Panc1 (cell line): ENCODE data around the gene NMRK2. TPM values are rescaled to one million over a fixed set of nuclear protein-coding genes. Genes with fewer than 3 reads are reported as not detected.

Source experiments
- ATAC-seq: fragments of 200-7000 bp; cut with Tn5 transposase; 2 replicates; pipeline ENCODE4 v1.9.1; 2020; ENCODE audit warnings: mild to moderate bottlenecking, moderate library complexity
- BruUV-seq: library from RNA; stranded (reverse); fragments of 400-500 nt; replicated peaks from 2 replicates; lab custom pipeline; 2021; lab: Mats Ljungman, UMichigan
- CTCF ChIA-PET: fragments of 300-600 bp; sonication (Branson Sonifier 250); formaldehyde crosslinking; loops from one replicate; lab custom pipeline; 2022; ENCODE audit warnings: antibody characterized with exemption; lab: Charles Lee
- POLR2A ChIA-PET: fragments of 300-600 bp; sonication (Branson Sonifier 250); formaldehyde crosslinking; loops from one replicate; lab custom pipeline; 2022; ENCODE audit warnings: antibody characterized with exemption; lab: Charles Lee
- DNase-seq: peaks from one replicate; pipeline ENCODE4 v3.0.0-alpha.2; 2010; ENCODE audit warnings: low read depth, low spot score
- H3K27ac ChIP-seq: 2 replicates; pipeline ENCODE4 v1.5.1; 2011; ENCODE audit warnings: mild to moderate bottlenecking, low read length, inconsistent platforms
- H3K27me3 ChIP-seq: fragments of 200-500 bp; sonication (Bioruptor generic); 2 replicates; pipeline ENCODE4 v1.6.0; 2014; ENCODE audit warnings: low read length, inconsistent platforms; ENCODE audit not compliant: control insufficient read depth, insufficient read depth
- H3K36me3 ChIP-seq: fragments of 200-500 bp; sonication (Bioruptor generic); 2 replicates; pipeline ENCODE4 v1.5.1; 2014; ENCODE audit warnings: inconsistent platforms, mild to moderate bottlenecking, low read length, moderate library complexity; ENCODE audit not compliant: control insufficient read depth, insufficient read depth
- H3K4me1 ChIP-seq: 2 replicates; pipeline ENCODE4 v1.5.1; 2011; ENCODE audit warnings: inconsistent platforms, mild to moderate bottlenecking, low read length, moderate library complexity; ENCODE audit not compliant: control insufficient read depth, insufficient read depth
- H3K4me3 ChIP-seq, 2 experiments: 2 replicates each; pipeline ENCODE4 v1.5.1; 2011 to 2012; ENCODE audit warnings: low read depth in 2 of 2, low read length in 2 of 2, mild to moderate bottlenecking in 2 of 2, inconsistent platforms in 1 of 2, moderate library complexity in 1 of 2
- H3K9me3 ChIP-seq: fragments of 200-500 bp; sonication (Bioruptor generic); 2 replicates; pipeline ENCODE4 v1.5.1; 2014; ENCODE audit warnings: low read depth, mild to moderate bottlenecking, inconsistent platforms, low read length, moderate library complexity; ENCODE audit not compliant: control insufficient read depth, insufficient read depth
- POLR2AphosphoS5 ChIP-seq: IDR thresholded peaks from 2 replicates; pipeline ENCODE4 v1.6.1; 2012; ENCODE audit warnings: mild to moderate bottlenecking, low read depth, low read length, moderate library complexity
- SIN3A ChIP-seq: IDR thresholded peaks from 2 replicates; pipeline ENCODE4 v1.6.1; 2012; ENCODE audit warnings: low read depth, mild to moderate bottlenecking, low read length, moderate library complexity, borderline replicate concordance; ENCODE audit not compliant: insufficient read depth
- TCF7L2 ChIP-seq: IDR thresholded peaks from 2 replicates; pipeline ENCODE4 v1.6.1; 2011; ENCODE audit warnings: mild to moderate bottlenecking, low read depth, low read length, inconsistent platforms
- in situ Hi-C: cut with HindIII; loops from 2 replicates; pipeline ENCODE4 v1.10.0; 2016; ENCODE audit warnings: low sequenced_read_pairs, low pct_unique_long_range_greater_than_20kb
- intact Hi-C: fragments of 100-400 bp; cut with micrococcal nuclease; formaldehyde crosslinking; loops from one replicate; pipeline ENCODE4 v1.10.0; 2022; ENCODE audit not compliant: unreplicated experiment
- total RNA-seq: library from RNA; stranded (reverse); gene quantifications from one replicate; pipeline ENCODE4 v1.2.1, GENCODE V29; 2021; ENCODE audit not compliant: unreplicated experiment
- TF ChIP-seq, protein P1 (sequence below), 2 experiments: IDR thresholded peaks; 2 replicates each; pipeline ENCODE4 v1.6.1; 2011 to 2012; ENCODE audit warnings: low read depth in 2 of 2, control low read depth in 1 of 2, low read length in 1 of 2, mild to moderate bottlenecking in 1 of 2, moderate library complexity in 1 of 2; ENCODE audit not compliant: insufficient read depth in 1 of 2
- TF ChIP-seq, protein P2 (sequence below): fragments of 450-650 bp; IDR thresholded peaks from 2 replicates; pipeline ENCODE4 v1.5.1; 2017; ENCODE audit warnings: mild to moderate bottlenecking

The NMRK2 gene
- total RNA-seq, 1 experiment from 2014 or later: 0.21 TPM

DNA sequence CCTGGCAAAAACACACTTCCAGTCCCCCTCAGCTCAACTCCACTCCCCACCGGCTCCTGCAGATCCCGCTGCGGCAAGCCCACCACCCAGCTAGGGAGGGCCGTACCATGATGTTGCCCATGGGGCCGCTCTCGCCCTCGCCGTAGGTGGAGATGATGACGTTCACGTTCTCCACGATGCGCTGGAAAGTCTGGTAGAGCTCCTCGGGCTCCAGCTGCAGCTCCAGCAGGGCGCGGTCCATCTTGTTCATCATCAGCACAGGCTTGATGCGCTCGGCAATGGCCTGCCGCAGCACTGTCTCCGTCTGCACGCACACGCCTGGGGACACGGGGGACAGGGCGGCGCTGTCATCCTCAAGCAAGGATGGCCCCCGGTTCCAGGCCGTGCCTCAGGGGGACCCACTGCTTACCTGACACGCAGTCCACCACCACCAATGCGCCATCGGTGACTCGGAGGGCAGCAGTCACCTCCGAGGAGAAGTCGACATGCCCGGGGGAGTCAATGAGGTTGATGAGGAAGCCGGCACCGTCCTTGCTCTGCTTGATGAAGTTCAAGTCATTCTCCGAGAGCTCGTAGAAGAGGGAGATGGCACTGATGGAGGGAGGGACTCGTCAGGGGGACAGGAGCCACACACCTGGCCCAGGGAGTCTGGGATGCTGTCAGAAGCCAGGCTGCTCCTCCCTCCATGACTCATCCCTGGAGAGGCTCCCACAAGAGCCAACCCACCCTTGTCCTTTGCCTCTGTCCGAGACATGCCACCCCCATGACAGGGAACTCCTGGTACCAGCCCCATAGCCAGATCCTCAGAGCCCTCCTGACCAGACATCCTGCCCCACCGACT, 50.1 kb downstream of the NMRK2 start:
- TF ChIP-seq, protein P1, sequence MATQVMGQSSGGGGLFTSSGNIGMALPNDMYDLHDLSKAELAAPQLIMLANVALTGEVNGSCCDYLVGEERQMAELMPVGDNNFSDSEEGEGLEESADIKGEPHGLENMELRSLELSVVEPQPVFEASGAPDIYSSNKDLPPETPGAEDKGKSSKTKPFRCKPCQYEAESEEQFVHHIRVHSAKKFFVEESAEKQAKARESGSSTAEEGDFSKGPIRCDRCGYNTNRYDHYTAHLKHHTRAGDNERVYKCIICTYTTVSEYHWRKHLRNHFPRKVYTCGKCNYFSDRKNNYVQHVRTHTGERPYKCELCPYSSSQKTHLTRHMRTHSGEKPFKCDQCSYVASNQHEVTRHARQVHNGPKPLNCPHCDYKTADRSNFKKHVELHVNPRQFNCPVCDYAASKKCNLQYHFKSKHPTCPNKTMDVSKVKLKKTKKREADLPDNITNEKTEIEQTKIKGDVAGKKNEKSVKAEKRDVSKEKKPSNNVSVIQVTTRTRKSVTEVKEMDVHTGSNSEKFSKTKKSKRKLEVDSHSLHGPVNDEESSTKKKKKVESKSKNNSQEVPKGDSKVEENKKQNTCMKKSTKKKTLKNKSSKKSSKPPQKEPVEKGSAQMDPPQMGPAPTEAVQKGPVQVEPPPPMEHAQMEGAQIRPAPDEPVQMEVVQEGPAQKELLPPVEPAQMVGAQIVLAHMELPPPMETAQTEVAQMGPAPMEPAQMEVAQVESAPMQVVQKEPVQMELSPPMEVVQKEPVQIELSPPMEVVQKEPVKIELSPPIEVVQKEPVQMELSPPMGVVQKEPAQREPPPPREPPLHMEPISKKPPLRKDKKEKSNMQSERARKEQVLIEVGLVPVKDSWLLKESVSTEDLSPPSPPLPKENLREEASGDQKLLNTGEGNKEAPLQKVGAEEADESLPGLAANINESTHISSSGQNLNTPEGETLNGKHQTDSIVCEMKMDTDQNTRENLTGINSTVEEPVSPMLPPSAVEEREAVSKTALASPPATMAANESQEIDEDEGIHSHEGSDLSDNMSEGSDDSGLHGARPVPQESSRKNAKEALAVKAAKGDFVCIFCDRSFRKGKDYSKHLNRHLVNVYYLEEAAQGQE (IDR thresholded peaks at IDR 0.05; ENCODE audit: insufficient read depth in 1 of 2, low read depth in 2 of 2, low read length in 1 of 2): no peak
- TF ChIP-seq POLR2AphosphoS5 (no peak), SIN3A (no peak), TCF7L2 (no peak)
- TF ChIP-seq, protein P2, sequence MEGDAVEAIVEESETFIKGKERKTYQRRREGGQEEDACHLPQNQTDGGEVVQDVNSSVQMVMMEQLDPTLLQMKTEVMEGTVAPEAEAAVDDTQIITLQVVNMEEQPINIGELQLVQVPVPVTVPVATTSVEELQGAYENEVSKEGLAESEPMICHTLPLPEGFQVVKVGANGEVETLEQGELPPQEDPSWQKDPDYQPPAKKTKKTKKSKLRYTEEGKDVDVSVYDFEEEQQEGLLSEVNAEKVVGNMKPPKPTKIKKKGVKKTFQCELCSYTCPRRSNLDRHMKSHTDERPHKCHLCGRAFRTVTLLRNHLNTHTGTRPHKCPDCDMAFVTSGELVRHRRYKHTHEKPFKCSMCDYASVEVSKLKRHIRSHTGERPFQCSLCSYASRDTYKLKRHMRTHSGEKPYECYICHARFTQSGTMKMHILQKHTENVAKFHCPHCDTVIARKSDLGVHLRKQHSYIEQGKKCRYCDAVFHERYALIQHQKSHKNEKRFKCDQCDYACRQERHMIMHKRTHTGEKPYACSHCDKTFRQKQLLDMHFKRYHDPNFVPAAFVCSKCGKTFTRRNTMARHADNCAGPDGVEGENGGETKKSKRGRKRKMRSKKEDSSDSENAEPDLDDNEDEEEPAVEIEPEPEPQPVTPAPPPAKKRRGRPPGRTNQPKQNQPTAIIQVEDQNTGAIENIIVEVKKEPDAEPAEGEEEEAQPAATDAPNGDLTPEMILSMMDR: no peak
- ChIA-PET POLR2A (no interaction called here), CTCF (no interaction called here)
- H3K27ac ChIP-seq: peak overlapping the region; percentile 82
- H3K27me3 ChIP-seq: no peaks in the 10 kb centered on the region
- H3K4me3 ChIP-seq: peak overlapping the region; percentile 65 to 99
- no peaks in the 10 kb centered on the region for H3K9me3 ChIP-seq
- no TSS peak for BruUV-seq
- DNase-seq (no peak), ATAC-seq (no peak)
- intact Hi-C loops: loop anchor here (10.0 kb wide), 1 partner anchor 222 kb away; no protein-coding TSS in a partner anchor
- in situ Hi-C loops: no loop called here
- H3K36me3 ChIP-seq: peaks cover 32% of the 10 kb centered on the region
- peaks cover 8% of the 10 kb centered on the region for H3K4me1 ChIP-seq

GRCh38 chr19:3983542-3983914, 50.7 kb downstream of the NMRK2 start:
- Histone ChIP-seq H3K4me3 (peak overlapping the region; percentile 65 to 99), H3K9me3 (no peaks in the 10 kb centered on the region), H3K4me1 (peaks cover 8% of the 10 kb centered on the region), H3K27me3 (no peaks in the 10 kb centered on the region), H3K27ac (peak overlapping the region; percentile 82), H3K36me3 (peaks cover 32% of the 10 kb centered on the region)
- BruUV-seq: no TSS peak
- ChIA-PET CTCF (no interaction called here), POLR2A (no interaction called here)
- intact Hi-C loops: loop anchor here (10.0 kb wide), 1 partner anchor 221 kb away; no protein-coding TSS in a partner anchor
- in situ Hi-C loops: no loop called here
- no peak for TF ChIP-seq TCF7L2
- DNase-seq: no peak
- ATAC-seq: no peak
